SH-SY5Y (cell line): ENCODE measurements around the gene EGFL8.

ENCODE experiments used
- GATA2 ChIP-seq: IDR thresholded peaks from 2 replicates; pipeline ENCODE4 v1.6.1; 2011; ENCODE audit warnings: mild to moderate bottlenecking, low read depth, low read length
- GATA3 ChIP-seq: IDR thresholded peaks from 2 replicates; pipeline ENCODE4 v1.6.1; 2011; ENCODE audit warnings: low read depth, mild to moderate bottlenecking, low read length, moderate library complexity

GRCh38 chr6:32194388-32194787 is 30.0 kb downstream of the EGFL8 start:
- no peak for TF ChIP-seq GATA2
- TF ChIP-seq GATA3, result no peak
